Right lung (tissue), 5 donors: Measurements from ENCODE around the gene GSTM5. TPM values are rescaled to one million over a fixed set of nuclear protein-coding genes. Genes with fewer than 3 reads are reported as not detected.
"Not testable (repeated sequence)": the region's sequence is repeated elsewhere in the genome, so short reads cannot be mapped to it uniquely, and the experiment has no call there.

Source experiments
- DNase-seq, 2 donors: peaks; one replicate each; pipeline ENCODE4 v3.0.0-alpha.2; 2013
- polyA plus RNA-seq, 5 donors: library from polyadenylated mRNA; unstranded; fragments of 120-200 nt; gene quantifications; one replicate each; pipeline versions ENCODE4 v1.2.1 to v1.2.3, GENCODE V29; 2013; ENCODE audit warnings: inconsistent platforms in 1 of 5, low replicate concordance in 1 of 5; ENCODE audit not compliant: insufficient read length in 5 of 5, insufficient read depth in 1 of 5

Gene GSTM5
- polyA plus RNA-seq, 5 donors = 64.5 to 92.1 (median 73.8) TPM

- DNase-seq = no peak
These were observed 20.3 kb upstream of the GSTM5 start for GRCh38 chr1:109691759-109692158.

GRCh38 chr1:109694400-109694799 lies 17.7 kb upstream of the GSTM5 start:
- not testable (repeated sequence) for DNase-seq

- not testable (repeated sequence) for DNase-seq
These were observed 16.9 kb upstream of the GSTM5 start for GRCh38 chr1:109695138-109695537.

- DNase-seq = no peak
These were observed 15.0 kb upstream of the GSTM5 start for GRCh38 chr1:109697066-109697465.

- not testable (repeated sequence) for DNase-seq
These were observed 14.2 kb upstream of the GSTM5 start for GRCh38 chr1:109697861-109698260.

- not testable (repeated sequence) for DNase-seq
These were observed 9.1 kb upstream of the GSTM5 start for GRCh38 chr1:109702940-109703339.

- no peak for DNase-seq
These were observed 7.9 kb upstream of the GSTM5 start for GRCh38 chr1:109704173-109704572.

GRCh38 chr1:109705411-109705810 lies 6.6 kb upstream of the GSTM5 start:
- DNase-seq = no peak

- not testable (repeated sequence) for DNase-seq
These were observed 3.1 kb upstream of the GSTM5 start for GRCh38 chr1:109708949-109709348.

GRCh38 chr1:109709822-109710221 lies 2.2 kb upstream of the GSTM5 start:
- DNase-seq = not testable (repeated sequence)

GRCh38 chr1:109712321-109712864 lies 342 bp downstream of the GSTM5 start:
- no peak for DNase-seq

- DNase-seq = no peak
These were observed 1.6 kb downstream of the GSTM5 start for GRCh38 chr1:109713636-109714035.

- DNase-seq = no peak
These were observed 2.8 kb downstream of the GSTM5 start for GRCh38 chr1:109714661-109715372.

- peak in 1 of 2 donors; percentile 25 for DNase-seq
These were observed 4.1 kb downstream of the GSTM5 start for GRCh38 chr1:109716121-109716520.

- no peak for DNase-seq
These were observed 4.6 kb downstream of the GSTM5 start for GRCh38 chr1:109716570-109717090.

- DNase-seq = no peak
These were observed 5.7 kb downstream of the GSTM5 start for GRCh38 chr1:109717729-109718128.

GRCh38 chr1:109718495-109718894 lies 6.4 kb downstream of the GSTM5 start:
- no peak for DNase-seq

GRCh38 chr1:109719337-109719837 lies 7.3 kb downstream of the GSTM5 start:
- DNase-seq = no peak

- no peak for DNase-seq
These were observed 9.0 kb downstream of the GSTM5 start for GRCh38 chr1:109721042-109721441.

- no peak for DNase-seq
These were observed 9.9 kb downstream of the GSTM5 start for GRCh38 chr1:109721971-109722370.

GRCh38 chr1:109722908-109723691 lies 11.0 kb downstream of the GSTM5 start:
- no peak for DNase-seq

- no peak for DNase-seq
These were observed 12.9 kb downstream of the GSTM5 start for GRCh38 chr1:109724933-109725332.
